CD4-positive, alpha-beta T cell treated with Interleukin-15 for 1 hour (primary cell): ENCODE data around the gene KIF24.
"Not testable (repeated sequence)": the region's sequence is repeated elsewhere in the genome, so short reads cannot be mapped to it uniquely, and the experiment has no call there.

Experiments
- DNase-seq: peaks from one replicate; pipeline ENCODE4 v3.0.0-alpha.2; 2020

Gene KIF24

GRCh38 chr9:34326690-34327089 is 2.4 kb downstream of the KIF24 start:
- no peak for DNase-seq

- no peak for DNase-seq
Observed at GRCh38 chr9:34322899-34323591, 6.0 kb downstream of the KIF24 start.

GRCh38 chr9:34321451-34321850 is 7.6 kb downstream of the KIF24 start:
- DNase-seq: no peak

GRCh38 chr9:34318163-34318790 is 10.8 kb downstream of the KIF24 start:
- no peak for DNase-seq

GRCh38 chr9:34317436-34317835 is 11.6 kb downstream of the KIF24 start:
- DNase-seq: no peak

- no peak for DNase-seq
Observed at GRCh38 chr9:34311499-34312185, 17.4 kb downstream of the KIF24 start.

- no peak for DNase-seq
Observed at GRCh38 chr9:34310215-34310614, 18.9 kb downstream of the KIF24 start.

GRCh38 chr9:34308316-34308715 is 20.8 kb downstream of the KIF24 start:
- not testable (repeated sequence) for DNase-seq

- not testable (repeated sequence) for DNase-seq
Observed at GRCh38 chr9:34301064-34301463, 28.0 kb downstream of the KIF24 start.

GRCh38 chr9:34292552-34292951 is 36.5 kb downstream of the KIF24 start:
- DNase-seq: no peak

GRCh38 chr9:34291423-34291822 is 37.6 kb downstream of the KIF24 start:
- DNase-seq: no peak

- no peak for DNase-seq
Observed at GRCh38 chr9:34291023-34291422, 38.0 kb downstream of the KIF24 start.

- DNase-seq: no peak
Observed at GRCh38 chr9:34289159-34289558, 39.9 kb downstream of the KIF24 start.

GRCh38 chr9:34282096-34282495 is 47.0 kb downstream of the KIF24 start:
- no peak for DNase-seq

- DNase-seq: no peak
Observed at GRCh38 chr9:34279411-34279810, 49.7 kb downstream of the KIF24 start.
